ENCODE data around the gene CRABP1.
"Not testable (repeated sequence)": the region's sequence is repeated elsewhere in the genome, so short reads cannot be mapped to it uniquely, and the experiment has no call there.

Gene CRABP1

DNA sequence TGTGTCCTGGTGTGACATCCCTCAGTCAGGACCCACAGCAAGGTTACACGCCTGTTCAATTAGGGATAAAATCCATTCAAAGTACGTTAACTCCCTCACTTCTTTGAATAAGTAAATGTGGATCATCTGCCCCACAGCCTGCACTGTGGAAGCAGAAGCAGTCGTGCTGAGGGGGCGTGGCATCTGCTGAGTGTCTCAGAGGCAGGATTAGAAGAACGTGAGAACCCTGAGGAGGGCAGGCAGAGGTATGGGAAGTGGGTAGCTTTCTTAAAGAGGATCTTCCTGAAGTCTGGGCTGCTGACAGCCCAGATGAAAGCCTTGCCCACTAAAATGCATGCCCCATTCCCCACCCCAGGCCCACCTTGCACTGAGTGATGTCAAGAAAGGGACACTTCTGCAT is 28.5 kb downstream of the CRABP1 start:
- TF ChIP-seq SUZ12 (IDR thresholded peaks at IDR 0.05; ENCODE audit: extremely low read depth, insufficient read depth, insufficient read length) (no peak), YY1 (IDR thresholded peaks at IDR 0.05; ENCODE audit: insufficient read depth, insufficient read length) (no peak), ZNF274 (IDR thresholded peaks at IDR 0.05; ENCODE audit: low read depth, low read length) (no peak)
- Histone ChIP-seq H3K9ac (ENCODE audit: insufficient read length, low read depth) (no peak overlapping the region), H3K36me3 (ENCODE audit: insufficient read depth, insufficient read length, low read length) (no peaks in the 10 kb centered on the region), H3K4me3 (ENCODE audit: insufficient read length, low read depth) (no peak overlapping the region), H3K9me3 (ENCODE audit: insufficient read depth, low read length) (no peaks in the 10 kb centered on the region), H3K4me1 (ENCODE audit: insufficient read depth, insufficient read length) (peaks cover 3% of the 10 kb centered on the region), H3K27me3 (ENCODE audit: insufficient read depth, insufficient read length) (no peaks in the 10 kb centered on the region)
- DNase-seq (ENCODE audit: low read depth, low spot score), result no peak

DNA sequence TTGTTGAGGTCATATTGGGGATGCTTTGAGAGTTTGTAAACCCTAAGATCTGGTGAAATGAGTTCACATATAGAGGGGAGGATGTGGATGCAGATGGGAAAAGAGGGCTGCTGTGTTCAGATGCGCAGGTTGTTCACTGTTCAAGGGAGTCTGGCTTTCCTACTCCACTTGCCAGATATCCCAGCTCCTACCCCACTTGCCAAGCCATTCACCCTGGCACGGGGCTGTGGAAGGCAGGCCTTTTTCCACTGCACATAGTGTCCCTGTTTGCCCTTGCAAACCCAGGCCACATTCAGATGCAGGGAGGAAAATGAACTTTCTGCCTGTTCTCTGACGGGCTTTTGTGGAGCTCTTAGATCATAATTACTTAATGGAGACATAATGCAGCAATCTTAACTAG is 29.0 kb downstream of the CRABP1 start:
- TF ChIP-seq YY1 (IDR thresholded peaks at IDR 0.05; ENCODE audit: insufficient read depth, insufficient read length) (no peak), ZNF274 (IDR thresholded peaks at IDR 0.05; ENCODE audit: low read depth, low read length) (no peak)
- Histone ChIP-seq H3K9me3 (ENCODE audit: insufficient read depth, low read length) (no peaks in the 10 kb centered on the region), H3K9ac (ENCODE audit: insufficient read length, low read depth) (no peak overlapping the region), H3K27me3 (ENCODE audit: insufficient read depth, insufficient read length) (no peaks in the 10 kb centered on the region), H3K4me1 (ENCODE audit: insufficient read depth, insufficient read length) (peaks cover 3% of the 10 kb centered on the region), H3K4me3 (ENCODE audit: insufficient read length, low read depth) (no peak overlapping the region), H3K36me3 (ENCODE audit: insufficient read depth, insufficient read length, low read length) (no peaks in the 10 kb centered on the region)
- no peak for DNase-seq (ENCODE audit: low read depth, low spot score)

DNA sequence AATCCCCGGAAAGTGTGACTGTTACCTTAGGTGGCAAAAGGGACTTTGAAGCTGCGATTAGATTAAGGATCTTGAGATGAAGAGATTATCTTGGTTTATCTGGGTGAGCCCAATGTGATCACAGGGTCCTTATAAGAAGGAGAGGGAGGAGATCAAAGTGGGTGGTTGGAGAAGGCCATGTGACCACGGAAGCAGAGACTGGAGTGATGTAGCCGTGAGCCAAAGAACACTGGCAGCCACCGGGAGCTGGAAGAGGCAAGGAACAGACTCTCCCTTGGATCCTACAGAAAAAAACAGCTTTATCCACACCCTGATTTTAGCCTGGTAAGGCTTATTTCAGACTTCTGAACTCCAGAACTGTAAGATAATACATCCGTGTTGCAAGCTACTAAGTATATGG is 29.9 kb downstream of the CRABP1 start:
- H3K9ac ChIP-seq (ENCODE audit: insufficient read length, low read depth), result no peak overlapping the region
- no peaks in the 10 kb centered on the region for H3K27me3 ChIP-seq (ENCODE audit: insufficient read depth, insufficient read length)
- H3K36me3 ChIP-seq (ENCODE audit: insufficient read depth, insufficient read length, low read length), result no peaks in the 10 kb centered on the region
- H3K4me3 ChIP-seq (ENCODE audit: insufficient read length, low read depth), result no peak overlapping the region
- peaks cover 3% of the 10 kb centered on the region for H3K4me1 ChIP-seq (ENCODE audit: insufficient read depth, insufficient read length)
- no peak for TF ChIP-seq SUZ12 (IDR thresholded peaks at IDR 0.05; ENCODE audit: extremely low read depth, insufficient read depth, insufficient read length)
- no peak for TF ChIP-seq YY1 (IDR thresholded peaks at IDR 0.05; ENCODE audit: insufficient read depth, insufficient read length)
- TF ChIP-seq ZNF274 (IDR thresholded peaks at IDR 0.05; ENCODE audit: low read depth, low read length), result no peak
- H3K9me3 ChIP-seq (ENCODE audit: insufficient read depth, low read length), result no peaks in the 10 kb centered on the region
- DNase-seq (ENCODE audit: low read depth, low spot score), result no peak

- Histone ChIP-seq H3K4me1 (ENCODE audit: insufficient read depth, insufficient read length) (peaks cover 6% of the 10 kb centered on the region), H3K9ac (ENCODE audit: insufficient read length, low read depth) (no peak overlapping the region), H3K27me3 (ENCODE audit: insufficient read depth, insufficient read length) (no peaks in the 10 kb centered on the region), H3K4me3 (ENCODE audit: insufficient read length, low read depth) (no peak overlapping the region), H3K9me3 (ENCODE audit: insufficient read depth, low read length) (no peaks in the 10 kb centered on the region), H3K36me3 (ENCODE audit: insufficient read depth, insufficient read length, low read length) (no peaks in the 10 kb centered on the region)
- no peak for TF ChIP-seq SUZ12 (IDR thresholded peaks at IDR 0.05; ENCODE audit: extremely low read depth, insufficient read depth, insufficient read length)
- TF ChIP-seq ZNF274 (IDR thresholded peaks at IDR 0.05; ENCODE audit: low read depth, low read length), result no peak
- TF ChIP-seq YY1 (IDR thresholded peaks at IDR 0.05; ENCODE audit: insufficient read depth, insufficient read length), result no peak
- no peak for DNase-seq (ENCODE audit: low read depth, low spot score)
Observed at GRCh38 chr15:78372880-78373279, 32.7 kb downstream of the CRABP1 start.

- Histone ChIP-seq H3K4me3 (ENCODE audit: insufficient read length, low read depth) (no peak overlapping the region), H3K9me3 (ENCODE audit: insufficient read depth, low read length) (no peaks in the 10 kb centered on the region), H3K27me3 (ENCODE audit: insufficient read depth, insufficient read length) (no peaks in the 10 kb centered on the region), H3K36me3 (ENCODE audit: insufficient read depth, insufficient read length, low read length) (no peaks in the 10 kb centered on the region), H3K4me1 (ENCODE audit: insufficient read depth, insufficient read length) (peaks cover 6% of the 10 kb centered on the region), H3K9ac (ENCODE audit: insufficient read length, low read depth) (no peak overlapping the region)
- no peak for DNase-seq (ENCODE audit: low read depth, low spot score)
- TF ChIP-seq SUZ12 (IDR thresholded peaks at IDR 0.05; ENCODE audit: extremely low read depth, insufficient read depth, insufficient read length) (no peak), YY1 (IDR thresholded peaks at IDR 0.05; ENCODE audit: insufficient read depth, insufficient read length) (no peak)
Observed at GRCh38 chr15:78374436-78375393, 34.6 kb downstream of the CRABP1 start.

- DNase-seq (ENCODE audit: low read depth, low spot score); H3K27me3 ChIP-seq (ENCODE audit: insufficient read depth, insufficient read length); H3K9ac ChIP-seq (ENCODE audit: insufficient read length, low read depth); H3K36me3 ChIP-seq (ENCODE audit: insufficient read depth, insufficient read length, low read length); H3K4me3 ChIP-seq (ENCODE audit: insufficient read length, low read depth); H3K9me3 ChIP-seq (ENCODE audit: insufficient read depth, low read length); H3K4me1 ChIP-seq (ENCODE audit: insufficient read depth, insufficient read length): not testable (repeated sequence)
Observed at GRCh38 chr15:78380143-78380542, 40.0 kb downstream of the CRABP1 start.

- no peaks in the 10 kb centered on the region for H3K4me1 ChIP-seq (ENCODE audit: insufficient read depth, insufficient read length)
- H3K9me3 ChIP-seq (ENCODE audit: insufficient read depth, low read length), result no peaks in the 10 kb centered on the region
- no peak for DNase-seq (ENCODE audit: low read depth, low spot score)
- H3K9ac ChIP-seq (ENCODE audit: insufficient read length, low read depth), result no peak overlapping the region
- TF ChIP-seq SUZ12 (IDR thresholded peaks at IDR 0.05; ENCODE audit: extremely low read depth, insufficient read depth, insufficient read length) (no peak), ZNF274 (IDR thresholded peaks at IDR 0.05; ENCODE audit: low read depth, low read length) (no peak), YY1 (IDR thresholded peaks at IDR 0.05; ENCODE audit: insufficient read depth, insufficient read length) (no peak)
- H3K27me3 ChIP-seq (ENCODE audit: insufficient read depth, insufficient read length), result no peaks in the 10 kb centered on the region
- H3K36me3 ChIP-seq (ENCODE audit: insufficient read depth, insufficient read length, low read length), result no peaks in the 10 kb centered on the region
- no peak overlapping the region for H3K4me3 ChIP-seq (ENCODE audit: insufficient read length, low read depth)
Observed at GRCh38 chr15:78382114-78382880, 42.1 kb downstream of the CRABP1 start.
